Hematopoietic multipotent progenitor cell treated with erythropoietin and hydrocortisone succinate and interleukin-3 and kit ligand, for 8 days (in vitro differentiated cells): ENCODE data around the gene UGGT1.

Source experiments
- DNase-seq: peaks from one replicate; pipeline ENCODE4 v3.0.0-alpha.2; 2015

The UGGT1 gene

GRCh38 chr2:128232965-128233789 lies 142.2 kb downstream of the UGGT1 start:
- DNase-seq = peak; percentile 78

GRCh38 chr2:128233790-128234395 lies 142.9 kb downstream of the UGGT1 start:
- no peak for DNase-seq

GRCh38 chr2:128234613-128235012 lies 143.6 kb downstream of the UGGT1 start:
- DNase-seq = no peak

- DNase-seq = no peak
Observed at GRCh38 chr2:128235581-128235980, 144.6 kb downstream of the UGGT1 start.

GRCh38 chr2:128236491-128237035 lies 145.6 kb downstream of the UGGT1 start:
- no peak for DNase-seq

- DNase-seq = peak; percentile 52
Observed at GRCh38 chr2:128237081-128237534, 146.1 kb downstream of the UGGT1 start.

- DNase-seq = no peak
Observed at GRCh38 chr2:128237911-128238697, 147.1 kb downstream of the UGGT1 start.

GRCh38 chr2:128241896-128242295 lies 150.9 kb downstream of the UGGT1 start:
- no peak for DNase-seq
